ENCODE results near the gene IL1RAPL2. TPM values are rescaled to one million over a fixed set of nuclear protein-coding genes. Genes with fewer than 3 reads are reported as not detected.
A peak's percentile ranks its signal among the peaks of the same experiment; 100 is the strongest.

IL1RAPL2 gene
- total RNA-seq, 6 experiments from 2014 or later = 0.13 to 0.70 (median 0.29) TPM; not detected in 1

DNA sequence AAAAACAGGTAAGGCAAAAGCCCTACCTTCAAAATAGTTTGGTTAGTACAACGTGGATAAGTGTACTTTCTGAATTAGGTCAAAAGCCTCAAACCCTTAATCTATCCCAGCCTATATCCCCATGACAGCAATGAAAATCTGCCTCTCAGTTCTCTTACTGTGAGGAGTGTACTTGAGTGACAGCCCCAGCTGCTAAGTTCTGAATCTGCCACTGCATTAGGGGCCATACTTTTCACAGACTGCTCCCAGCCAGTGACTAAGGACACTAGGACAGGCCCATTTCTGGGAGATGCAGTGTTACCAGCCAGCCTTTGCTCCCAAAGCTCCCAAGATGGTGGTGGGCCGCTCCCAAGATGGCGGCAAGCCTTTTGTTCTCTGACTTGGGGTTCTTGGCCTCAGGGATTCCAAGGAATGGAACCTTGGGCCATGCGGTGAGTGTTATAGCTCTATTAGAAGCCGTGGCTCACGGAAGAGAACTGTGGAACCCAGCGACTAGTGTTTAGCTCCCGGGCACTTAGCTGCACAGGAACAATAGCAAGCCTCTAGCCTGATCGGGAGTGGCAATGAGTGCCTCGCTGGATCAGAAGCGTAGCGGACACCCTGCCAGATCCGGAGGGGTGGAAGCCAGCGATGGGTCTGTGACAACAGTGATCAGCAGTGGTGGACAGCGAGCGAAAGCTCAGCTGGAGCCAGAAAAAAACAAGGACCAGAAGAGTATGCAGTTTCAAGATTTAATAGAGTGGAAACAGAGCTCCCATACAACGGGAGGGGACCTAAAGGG is 1080.8 kb downstream of the IL1RAPL2 start:
- no peaks in the 10 kb centered on the region for H3K4me1 ChIP-seq
- TF ChIP-seq POLR2A (IDR thresholded peaks at IDR 0.05) = no peak
- TF ChIP-seq, protein P1, sequence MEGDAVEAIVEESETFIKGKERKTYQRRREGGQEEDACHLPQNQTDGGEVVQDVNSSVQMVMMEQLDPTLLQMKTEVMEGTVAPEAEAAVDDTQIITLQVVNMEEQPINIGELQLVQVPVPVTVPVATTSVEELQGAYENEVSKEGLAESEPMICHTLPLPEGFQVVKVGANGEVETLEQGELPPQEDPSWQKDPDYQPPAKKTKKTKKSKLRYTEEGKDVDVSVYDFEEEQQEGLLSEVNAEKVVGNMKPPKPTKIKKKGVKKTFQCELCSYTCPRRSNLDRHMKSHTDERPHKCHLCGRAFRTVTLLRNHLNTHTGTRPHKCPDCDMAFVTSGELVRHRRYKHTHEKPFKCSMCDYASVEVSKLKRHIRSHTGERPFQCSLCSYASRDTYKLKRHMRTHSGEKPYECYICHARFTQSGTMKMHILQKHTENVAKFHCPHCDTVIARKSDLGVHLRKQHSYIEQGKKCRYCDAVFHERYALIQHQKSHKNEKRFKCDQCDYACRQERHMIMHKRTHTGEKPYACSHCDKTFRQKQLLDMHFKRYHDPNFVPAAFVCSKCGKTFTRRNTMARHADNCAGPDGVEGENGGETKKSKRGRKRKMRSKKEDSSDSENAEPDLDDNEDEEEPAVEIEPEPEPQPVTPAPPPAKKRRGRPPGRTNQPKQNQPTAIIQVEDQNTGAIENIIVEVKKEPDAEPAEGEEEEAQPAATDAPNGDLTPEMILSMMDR (IDR thresholded peaks at IDR 0.05) = no peak
- no peaks in the 10 kb centered on the region for H3K27me3 ChIP-seq
- H3K27ac ChIP-seq = no peak overlapping the region
- H3K4me3 ChIP-seq = no peak overlapping the region
- DNase-seq (peak in 1 of 3 donors; percentile 13), ATAC-seq (no peak)
- intact Hi-C loops (cut with DNase I) = no loop called here
- H3K36me3 ChIP-seq = no peaks in the 10 kb centered on the region
- no peaks in the 10 kb centered on the region for H3K9me3 ChIP-seq
- WGBS (ENCODE audit: insufficient coverage, low coverage, low lambda C conversion rate, missing lambda C conversion rate) = 81% methylated on average over 16 of the region's 17 CpGs

DNA sequence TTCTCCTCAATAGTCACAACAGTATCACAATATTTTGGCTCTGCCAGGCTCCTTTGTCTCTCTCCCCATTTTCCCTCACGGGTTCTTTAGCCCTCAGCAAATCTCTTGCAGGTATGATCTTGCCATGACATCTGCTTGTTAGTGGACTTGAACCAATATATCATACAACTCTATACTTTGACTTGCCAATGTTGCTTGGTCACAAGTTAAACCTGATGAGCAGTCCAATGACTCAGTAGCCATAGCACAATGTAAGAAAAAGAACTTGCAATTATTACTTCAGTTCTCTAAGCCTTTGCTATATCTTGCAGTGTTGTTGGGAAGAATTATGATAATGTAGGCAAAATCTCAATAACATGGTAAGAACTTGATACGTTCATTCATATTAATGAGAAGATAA is 1081.8 kb downstream of the IL1RAPL2 start:
- TF ChIP-seq POLR2A (IDR thresholded peaks at IDR 0.05) = no peak
- TF ChIP-seq, protein P1 (IDR thresholded peaks at IDR 0.05) = no peak
- intact Hi-C loops (cut with DNase I) = no loop called here
- no peak for ATAC-seq

DNA sequence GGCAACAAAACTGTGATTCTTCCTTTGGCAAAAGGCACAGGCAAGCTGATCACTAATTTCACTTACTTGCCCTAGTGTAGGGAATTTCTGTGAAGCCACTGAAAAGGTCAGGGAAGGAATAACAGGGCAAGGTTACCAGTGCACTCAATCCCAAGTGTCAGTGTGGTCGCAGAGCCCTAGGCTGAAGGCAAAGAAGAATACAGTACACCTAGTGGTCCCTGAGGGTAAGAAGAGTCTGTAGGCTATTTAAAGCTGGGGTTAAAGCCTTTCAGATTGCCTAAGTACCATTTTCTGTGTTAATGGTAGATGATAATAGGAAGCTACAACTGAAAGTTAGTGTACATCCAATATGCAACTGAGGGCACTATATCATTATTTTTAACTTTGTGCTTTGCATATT is 1082.7 kb downstream of the IL1RAPL2 start:
- Histone ChIP-seq H3K4me3 (no peak overlapping the region), H3K36me3 (no peaks in the 10 kb centered on the region), H3K9me3 (no peaks in the 10 kb centered on the region), H3K27me3 (no peaks in the 10 kb centered on the region), H3K4me1 (no peaks in the 10 kb centered on the region), H3K27ac (no peak overlapping the region)
- DNase-seq = no peak
- ATAC-seq = no peak
- WGBS (ENCODE audit: insufficient coverage, low coverage, low lambda C conversion rate, missing lambda C conversion rate) = 80% methylated on average over 1 of the region's 1 CpG
- no peak for TF ChIP-seq POLR2A (IDR thresholded peaks at IDR 0.05)
- TF ChIP-seq, protein P1 (IDR thresholded peaks at IDR 0.05) = no peak
- intact Hi-C loops (cut with DNase I) = no loop called here

More for the DNA sequence above, 1081.8 kb downstream of the IL1RAPL2 start:
- no peaks in the 10 kb centered on the region for H3K4me1 ChIP-seq
- WGBS (ENCODE audit: insufficient coverage, low coverage, low lambda C conversion rate, missing lambda C conversion rate) = 56% methylated on average over 2 of the region's 2 CpGs
- no peaks in the 10 kb centered on the region for H3K9me3 ChIP-seq
- no peak overlapping the region for H3K27ac ChIP-seq
- no peaks in the 10 kb centered on the region for H3K36me3 ChIP-seq
- no peaks in the 10 kb centered on the region for H3K27me3 ChIP-seq
- no peak overlapping the region for H3K4me3 ChIP-seq
- DNase-seq = no peak

DNA sequence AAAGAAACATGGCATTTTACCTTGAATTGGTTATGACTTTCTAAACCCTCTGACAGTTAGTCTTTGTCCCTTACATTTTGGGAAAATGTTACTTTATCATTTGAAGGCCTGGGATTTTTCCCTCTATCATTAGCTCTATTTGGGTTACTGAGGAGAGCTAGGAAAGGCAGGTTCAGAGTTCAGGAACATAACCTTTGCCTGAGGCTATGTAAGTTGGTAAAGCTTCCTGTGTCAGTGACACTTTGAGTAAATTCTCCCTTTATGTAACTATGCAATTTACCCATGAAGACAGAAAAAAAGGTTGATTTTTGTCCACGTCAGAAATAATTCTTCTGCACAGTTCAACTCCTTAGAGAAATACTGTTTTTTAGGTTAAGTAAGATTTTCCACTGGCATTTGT is 1084.6 kb downstream of the IL1RAPL2 start:
- Histone ChIP-seq H3K4me1 (no peaks in the 10 kb centered on the region), H3K9me3 (no peaks in the 10 kb centered on the region), H3K36me3 (no peaks in the 10 kb centered on the region), H3K27me3 (no peaks in the 10 kb centered on the region), H3K27ac (peak overlapping the region in 1 of 3 donors; percentile 2), H3K4me3 (no peak overlapping the region)
- intact Hi-C loops (cut with DNase I) = no loop called here
- ATAC-seq = peak; percentile 56 to 81 (median 65)
- TF ChIP-seq, protein P1 (IDR thresholded peaks at IDR 0.05) = no peak
- TF ChIP-seq POLR2A (IDR thresholded peaks at IDR 0.05) = no peak
- no peak for DNase-seq
- WGBS (ENCODE audit: insufficient coverage, low coverage, low lambda C conversion rate, missing lambda C conversion rate) = 10% methylated on average over 1 of the region's 1 CpG

All from right lobe of liver (tissue), 6 donors.